GM12891 (cell line): Measurements from ENCODE around the gene ACVRL1.
A peak's percentile ranks its signal among the peaks of the same experiment; 100 is the strongest.

Source experiments
- DNase-seq: peaks from one replicate; pipeline ENCODE4 v3.0.0; 2011; ENCODE audit warnings: low spot score; ENCODE audit not compliant: insufficient read length
- FAIRE-seq: peaks from 2 replicates; lab custom pipeline; 2011; peaks lifted over from hg19 to GRCh38; lab: Jason Lieb, UNC
- PAX5 ChIP-seq: IDR thresholded peaks from 2 replicates; pipeline ENCODE4 v1.6.1; 2011; ENCODE audit warnings: low read length, moderate library complexity, mild to moderate bottlenecking; ENCODE audit not compliant: insufficient read depth, severe bottlenecking
- POLR2A ChIP-seq: IDR thresholded peaks from 2 replicates; pipeline ENCODE4 v1.6.1; 2011; ENCODE audit warnings: low read depth, low read length, control low read depth
- POLR2AphosphoS5 ChIP-seq: IDR thresholded peaks from 2 replicates; pipeline ENCODE4 v1.6.1; 2011; ENCODE audit warnings: low read depth, low read length, control low read depth
- POU2F2 ChIP-seq: IDR thresholded peaks from 2 replicates; pipeline ENCODE4 v1.6.1; 2011; ENCODE audit warnings: low read depth, mild to moderate bottlenecking, control low read depth, low read length, moderate library complexity
- SPI1 ChIP-seq: IDR thresholded peaks from 2 replicates; pipeline ENCODE4 v1.6.1; 2011; ENCODE audit warnings: low read depth, low read length, control low read depth
- TAF1 ChIP-seq: IDR thresholded peaks from 2 replicates; pipeline ENCODE4 v1.6.1; 2011; ENCODE audit warnings: low read depth, low read length, control low read depth

The ACVRL1 gene

GRCh38 chr12:51948066-51948465 lies 40.8 kb downstream of the ACVRL1 start:
- DNase-seq (no peak), FAIRE-seq (no peak)
- TF ChIP-seq TAF1 (no peak), PAX5 (no peak), SPI1 (no peak), POLR2A (no peak), POU2F2 (no peak), POLR2AphosphoS5 (no peak)

GRCh38 chr12:51949342-51950030 lies 42.2 kb downstream of the ACVRL1 start:
- TF ChIP-seq POU2F2 (no peak), PAX5 (no peak), SPI1 (no peak), TAF1 (no peak), POLR2A (no peak), POLR2AphosphoS5 (no peak)
- no peak for DNase-seq
- no peak for FAIRE-seq

- FAIRE-seq (no peak), DNase-seq (no peak)
- TF ChIP-seq PAX5 (no peak), POLR2A (no peak), POU2F2 (no peak)
Observed at GRCh38 chr12:51950682-51951198, 43.4 kb downstream of the ACVRL1 start.

GRCh38 chr12:51951199-51951842 lies 44.0 kb downstream of the ACVRL1 start, which contains the start of gene ACVR1B:
Gene ACVR1B, plus strand, starts transcription at chr12:51951699. Its CDS starts 45 bp downstream, at chr12:51951744.
- DNase-seq (peak; percentile 69), FAIRE-seq (peak; percentile 87)
- no peak for TF ChIP-seq POLR2AphosphoS5
- TF ChIP-seq POLR2A = no peak

GRCh38 chr12:51951843-51952722 lies 44.8 kb downstream of the ACVRL1 start:
- no peak for TF ChIP-seq POLR2AphosphoS5
- no peak for TF ChIP-seq POLR2A
- TF ChIP-seq SPI1 = no peak
- TF ChIP-seq POU2F2 = no peak
- no peak for TF ChIP-seq TAF1
- TF ChIP-seq PAX5 = no peak
- FAIRE-seq = no peak

GRCh38 chr12:51953089-51953488 lies 45.8 kb downstream of the ACVRL1 start:
- DNase-seq = no peak
- no peak for FAIRE-seq
- TF ChIP-seq POLR2A (no peak), POU2F2 (no peak)

More at GRCh38 chr12:51951843-51952722, 44.8 kb downstream of the ACVRL1 start:
- DNase-seq = no peak

GRCh38 chr12:51953864-51954263 lies 46.6 kb downstream of the ACVRL1 start:
- TF ChIP-seq POLR2A (no peak), TAF1 (no peak), POLR2AphosphoS5 (no peak), POU2F2 (no peak), SPI1 (no peak), PAX5 (no peak)
- FAIRE-seq (no peak), DNase-seq (no peak)

GRCh38 chr12:51954561-51955361 lies 47.5 kb downstream of the ACVRL1 start:
- TF ChIP-seq PAX5 (no peak), TAF1 (no peak), POLR2AphosphoS5 (no peak), POU2F2 (no peak), POLR2A (no peak), SPI1 (no peak)
- no peak for FAIRE-seq
- DNase-seq = no peak

- FAIRE-seq (no peak), DNase-seq (no peak)
- TF ChIP-seq POLR2AphosphoS5 (no peak), PAX5 (no peak), TAF1 (no peak), POU2F2 (no peak), POLR2A (no peak), SPI1 (peak; percentile 25; the same call in 1 of the 2 replicates)
Observed at GRCh38 chr12:51955702-51956101, 48.4 kb downstream of the ACVRL1 start.
